IMR-90 (cell line): ENCODE data around the gene NOTCH3.

Experiments
- BHLHE40 ChIP-seq: fragments of 150-350 bp; IDR thresholded peaks from 2 replicates; pipeline ENCODE4 v1.6.1; 2016; ENCODE audit warnings: mild to moderate bottlenecking, low read depth, low read length
- POLR2A ChIP-seq: IDR thresholded peaks from 2 replicates; pipeline ENCODE4 v1.6.1; 2012; ENCODE audit warnings: mild to moderate bottlenecking, low read depth, low read length
- TF ChIP-seq, protein P1 (sequence below): conservative IDR thresholded peaks from 2 replicates; pipeline ENCODE4 v1.5.1; 2012; ENCODE audit warnings: mild to moderate bottlenecking, low read depth, low read length, improper control_type of control experiment
- TF ChIP-seq, protein P2 (sequence below): fragments of 150-350 bp; IDR thresholded peaks from 2 replicates; pipeline ENCODE4 v1.6.1; 2017; ENCODE audit warnings: mild to moderate bottlenecking, antibody characterized with exemption, low read length, low read depth

DNA sequence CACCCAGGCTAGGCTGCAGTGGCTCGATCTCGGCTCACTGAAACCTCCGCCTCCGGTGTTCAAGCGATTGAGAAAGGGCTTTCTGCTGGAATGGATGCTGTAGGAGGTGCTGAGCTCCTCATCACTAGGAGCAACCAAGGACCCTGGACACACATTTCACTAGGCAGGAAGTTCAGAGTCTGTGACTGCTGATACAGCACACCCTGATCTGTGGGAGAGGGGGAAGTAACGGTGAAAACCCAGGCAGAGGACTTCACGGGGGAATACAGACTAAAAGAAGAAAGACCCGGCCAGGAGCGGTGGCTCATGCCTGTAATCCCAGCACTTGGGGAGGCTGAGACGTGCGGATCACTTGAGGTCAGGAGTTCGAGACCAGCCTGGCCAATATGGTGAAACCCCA lies 11.9 kb upstream of the NOTCH3 start:
- TF ChIP-seq, protein P1, sequence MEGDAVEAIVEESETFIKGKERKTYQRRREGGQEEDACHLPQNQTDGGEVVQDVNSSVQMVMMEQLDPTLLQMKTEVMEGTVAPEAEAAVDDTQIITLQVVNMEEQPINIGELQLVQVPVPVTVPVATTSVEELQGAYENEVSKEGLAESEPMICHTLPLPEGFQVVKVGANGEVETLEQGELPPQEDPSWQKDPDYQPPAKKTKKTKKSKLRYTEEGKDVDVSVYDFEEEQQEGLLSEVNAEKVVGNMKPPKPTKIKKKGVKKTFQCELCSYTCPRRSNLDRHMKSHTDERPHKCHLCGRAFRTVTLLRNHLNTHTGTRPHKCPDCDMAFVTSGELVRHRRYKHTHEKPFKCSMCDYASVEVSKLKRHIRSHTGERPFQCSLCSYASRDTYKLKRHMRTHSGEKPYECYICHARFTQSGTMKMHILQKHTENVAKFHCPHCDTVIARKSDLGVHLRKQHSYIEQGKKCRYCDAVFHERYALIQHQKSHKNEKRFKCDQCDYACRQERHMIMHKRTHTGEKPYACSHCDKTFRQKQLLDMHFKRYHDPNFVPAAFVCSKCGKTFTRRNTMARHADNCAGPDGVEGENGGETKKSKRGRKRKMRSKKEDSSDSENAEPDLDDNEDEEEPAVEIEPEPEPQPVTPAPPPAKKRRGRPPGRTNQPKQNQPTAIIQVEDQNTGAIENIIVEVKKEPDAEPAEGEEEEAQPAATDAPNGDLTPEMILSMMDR, result no peak
- TF ChIP-seq POLR2A, result no peak
- no peak for TF ChIP-seq BHLHE40
- TF ChIP-seq, protein P2, sequence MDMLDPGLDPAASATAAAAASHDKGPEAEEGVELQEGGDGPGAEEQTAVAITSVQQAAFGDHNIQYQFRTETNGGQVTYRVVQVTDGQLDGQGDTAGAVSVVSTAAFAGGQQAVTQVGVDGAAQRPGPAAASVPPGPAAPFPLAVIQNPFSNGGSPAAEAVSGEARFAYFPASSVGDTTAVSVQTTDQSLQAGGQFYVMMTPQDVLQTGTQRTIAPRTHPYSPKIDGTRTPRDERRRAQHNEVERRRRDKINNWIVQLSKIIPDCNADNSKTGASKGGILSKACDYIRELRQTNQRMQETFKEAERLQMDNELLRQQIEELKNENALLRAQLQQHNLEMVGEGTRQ, result no peak
